D721Med (cell line): ENCODE results near the gene KCNAB3.

ENCODE experiments used
- DNase-seq: peaks from one replicate; pipeline ENCODE4 v3.0.0; 2011; ENCODE audit warnings: low spot score; ENCODE audit not compliant: insufficient read length
- FAIRE-seq: peaks from 2 replicates; lab custom pipeline; 2011; peaks lifted over from hg19 to GRCh38; lab: Jason Lieb, UNC
- CTCF ChIP-seq: IDR thresholded peaks from 2 replicates; pipeline ENCODE4 v1.5.1; 2012; ENCODE audit warnings: mild to moderate bottlenecking, control low read depth; ENCODE audit not compliant: insufficient read depth; ENCODE audit errors: missing control alignments

Gene KCNAB3

GRCh38 chr17:7878234-7878633 is 51.4 kb downstream of the KCNAB3 start:
- no peak for TF ChIP-seq CTCF
- FAIRE-seq, result no peak
- DNase-seq, result no peak

DNA sequence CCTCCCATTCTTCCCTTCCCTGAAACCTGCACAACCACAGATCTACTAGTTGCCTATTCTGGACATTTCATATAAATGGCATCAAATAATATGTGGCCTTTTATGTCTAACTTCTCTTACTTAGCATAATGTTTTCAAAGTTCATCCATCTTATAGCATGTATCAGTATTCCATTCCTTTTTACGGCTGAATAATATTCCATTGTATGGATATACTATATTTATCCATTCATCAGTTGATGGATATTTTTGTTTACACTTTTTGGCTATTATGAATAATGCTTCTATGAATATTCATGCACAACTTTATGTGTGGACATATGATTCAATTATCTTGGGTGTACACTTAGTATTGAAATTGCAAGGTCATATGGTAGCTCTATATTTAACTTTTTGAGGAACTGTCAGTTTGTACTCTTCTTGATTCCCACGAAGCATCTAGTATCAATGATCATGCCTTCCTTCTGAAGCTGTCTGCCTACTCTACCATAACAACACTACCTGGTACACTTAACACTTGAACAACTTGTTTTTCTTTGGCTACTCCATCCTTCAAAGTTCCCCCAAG is 53.8 kb downstream of the KCNAB3 start:
- DNase-seq (no peak), FAIRE-seq (no peak)
- no peak for TF ChIP-seq CTCF

DNA sequence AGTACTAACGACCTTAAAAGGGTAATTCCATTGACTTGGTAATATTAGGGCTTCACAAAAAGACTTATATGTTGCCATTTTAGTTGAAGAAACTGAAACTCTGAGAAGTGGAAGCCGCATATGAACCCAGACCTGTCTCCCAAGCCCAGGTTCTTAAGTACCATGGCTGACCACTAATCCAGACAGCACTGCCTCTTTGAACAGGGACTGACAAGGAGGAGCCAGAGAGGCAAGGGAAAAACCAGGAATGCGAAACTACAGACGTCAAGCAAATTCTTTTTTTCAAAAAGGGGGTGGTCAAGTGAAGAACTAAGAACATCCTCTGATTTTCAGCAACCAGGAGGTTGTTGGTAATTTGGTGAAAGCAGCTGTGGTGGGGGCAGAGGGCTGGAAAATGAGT is 56.6 kb downstream of the KCNAB3 start:
- TF ChIP-seq CTCF, result no peak
- DNase-seq, result no peak
- FAIRE-seq, result no peak
